Ishikawa (cell line): Measurements from ENCODE around the gene ARHGAP31.

Source experiments
- CEBPB ChIP-seq: IDR thresholded peaks from 2 replicates; pipeline ENCODE4 v1.6.1; 2012
- CREB1 ChIP-seq: IDR thresholded peaks from 2 replicates; pipeline ENCODE4 v1.6.1; 2012; ENCODE audit warnings: low read depth
- EGR1 ChIP-seq: IDR thresholded peaks from 2 replicates; pipeline ENCODE4 v1.6.1; 2012
- EP300 ChIP-seq: IDR thresholded peaks from 2 replicates; pipeline ENCODE4 v1.6.1; 2012; ENCODE audit warnings: borderline replicate concordance
- FOXM1 ChIP-seq: IDR thresholded peaks from 2 replicates; pipeline ENCODE4 v1.6.1; 2012; ENCODE audit warnings: low read depth, borderline replicate concordance
- NFIC ChIP-seq: IDR thresholded peaks from 2 replicates; pipeline ENCODE4 v1.6.1; 2012
- RAD21 ChIP-seq: IDR thresholded peaks from 2 replicates; pipeline ENCODE4 v1.6.1; 2012; ENCODE audit warnings: low read depth
- TAF1 ChIP-seq: IDR thresholded peaks from 2 replicates; pipeline ENCODE4 v1.6.1; 2012; ENCODE audit warnings: low read depth, mild to moderate bottlenecking
- TCF12 ChIP-seq: IDR thresholded peaks from 2 replicates; pipeline ENCODE4 v1.6.1; 2012; ENCODE audit warnings: low read depth
- TEAD4 ChIP-seq: IDR thresholded peaks from 2 replicates; pipeline ENCODE4 v1.6.1; 2012
- YY1 ChIP-seq: IDR thresholded peaks from 2 replicates; pipeline ENCODE4 v1.6.1; 2012; ENCODE audit warnings: low read depth
- ZBTB7A ChIP-seq: IDR thresholded peaks from 2 replicates; pipeline ENCODE4 v1.6.1; 2012; ENCODE audit warnings: low read depth
- TF ChIP-seq, protein P1 (sequence below): IDR thresholded peaks from 2 replicates; pipeline ENCODE4 v1.6.1; 2012
- TF ChIP-seq, protein P2 (sequence below): IDR thresholded peaks from 2 replicates; pipeline ENCODE4 v1.6.1; 2012
- TF ChIP-seq, protein P3 (sequence below): IDR thresholded peaks from 2 replicates; pipeline ENCODE4 v1.6.1; 2012; ENCODE audit warnings: low read depth, mild to moderate bottlenecking

ARHGAP31 gene

DNA sequence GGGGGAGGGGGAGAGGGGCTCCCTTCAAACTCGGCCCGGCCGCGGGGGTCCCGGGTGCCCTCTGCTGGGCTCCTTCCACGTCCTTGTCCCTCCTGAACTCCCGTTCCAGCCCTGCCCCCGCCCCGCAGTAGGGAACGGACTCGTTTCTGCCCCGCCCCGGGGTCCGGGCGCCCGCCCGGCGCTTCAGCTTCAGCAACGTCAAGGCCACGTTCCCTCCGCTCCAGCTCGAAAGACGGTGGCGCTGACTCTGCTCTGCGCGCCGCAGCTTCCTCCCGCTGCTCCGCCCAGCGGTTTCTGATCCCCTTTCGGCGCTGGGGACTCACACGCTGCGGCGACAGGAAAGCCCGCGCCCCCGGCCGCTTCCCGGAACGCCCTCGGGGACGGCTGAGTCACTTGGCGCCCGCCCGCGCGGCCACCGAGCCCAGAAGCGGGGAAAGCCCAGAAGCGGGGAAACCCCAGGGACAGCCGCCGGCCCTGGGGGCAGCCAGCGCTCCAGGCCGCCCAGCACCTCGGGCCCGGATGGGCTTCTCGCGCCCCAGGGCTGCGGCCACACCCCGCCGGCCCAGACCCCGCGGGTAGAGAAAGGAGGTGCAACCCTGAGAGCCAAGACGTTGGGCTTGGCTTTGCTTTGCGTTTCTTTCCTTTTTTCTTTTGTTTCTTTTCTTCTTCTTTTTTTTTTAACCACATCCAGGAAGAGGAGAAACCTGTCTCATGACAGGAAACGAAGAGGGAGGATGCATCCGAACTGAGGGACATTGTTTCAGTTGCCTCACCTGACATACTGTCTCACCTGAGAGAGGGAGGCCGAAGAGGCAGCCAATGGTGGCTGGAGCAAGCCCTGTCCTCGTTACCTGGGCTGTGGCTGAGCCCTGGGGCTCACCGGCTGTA is 28.9 kb downstream of the ARHGAP31 start:
- TF ChIP-seq, protein P1, sequence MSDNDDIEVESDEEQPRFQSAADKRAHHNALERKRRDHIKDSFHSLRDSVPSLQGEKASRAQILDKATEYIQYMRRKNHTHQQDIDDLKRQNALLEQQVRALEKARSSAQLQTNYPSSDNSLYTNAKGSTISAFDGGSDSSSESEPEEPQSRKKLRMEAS, result peak; percentile 54; the same call in 1 of the 2 replicates
- TF ChIP-seq ZBTB7A (peak; percentile 77; the same call in 1 of the 2 replicates), TAF1 (peak; percentile 44; the same call in 1 of the 2 replicates), FOXM1 (no peak), TCF12 (peak; percentile 15; the same call in 1 of the 2 replicates)

DNA sequence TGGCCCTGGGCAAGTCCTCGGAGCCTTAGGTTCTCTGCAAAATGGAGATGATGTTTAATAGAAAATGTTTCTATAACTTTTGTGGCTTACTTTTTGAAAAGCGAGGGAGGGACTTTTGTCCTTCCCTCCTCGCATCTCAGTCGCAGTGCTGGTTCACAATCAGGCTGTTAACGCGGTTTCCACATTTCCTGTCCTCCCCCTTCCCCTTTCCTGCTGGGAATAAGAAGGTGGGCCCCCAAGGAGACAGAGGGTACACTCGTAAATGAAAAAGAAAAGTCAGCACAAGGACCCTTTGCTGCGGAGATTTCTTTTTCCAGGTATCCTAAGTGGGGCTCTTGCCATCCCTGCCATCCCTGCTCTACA is 29.5 kb downstream of the ARHGAP31 start:
- no peak for TF ChIP-seq EP300
- TF ChIP-seq CREB1, result no peak
- TF ChIP-seq EGR1, result no peak
- no peak for TF ChIP-seq ZBTB7A
- no peak for TF ChIP-seq RAD21
- TF ChIP-seq NFIC, result no peak
- TF ChIP-seq CEBPB, result no peak
- TF ChIP-seq FOXM1, result no peak
- TF ChIP-seq, protein P1, result no peak
- TF ChIP-seq TEAD4, result no peak
- TF ChIP-seq, protein P2, sequence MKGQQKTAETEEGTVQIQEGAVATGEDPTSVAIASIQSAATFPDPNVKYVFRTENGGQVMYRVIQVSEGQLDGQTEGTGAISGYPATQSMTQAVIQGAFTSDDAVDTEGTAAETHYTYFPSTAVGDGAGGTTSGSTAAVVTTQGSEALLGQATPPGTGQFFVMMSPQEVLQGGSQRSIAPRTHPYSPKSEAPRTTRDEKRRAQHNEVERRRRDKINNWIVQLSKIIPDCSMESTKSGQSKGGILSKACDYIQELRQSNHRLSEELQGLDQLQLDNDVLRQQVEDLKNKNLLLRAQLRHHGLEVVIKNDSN, result no peak

DNA sequence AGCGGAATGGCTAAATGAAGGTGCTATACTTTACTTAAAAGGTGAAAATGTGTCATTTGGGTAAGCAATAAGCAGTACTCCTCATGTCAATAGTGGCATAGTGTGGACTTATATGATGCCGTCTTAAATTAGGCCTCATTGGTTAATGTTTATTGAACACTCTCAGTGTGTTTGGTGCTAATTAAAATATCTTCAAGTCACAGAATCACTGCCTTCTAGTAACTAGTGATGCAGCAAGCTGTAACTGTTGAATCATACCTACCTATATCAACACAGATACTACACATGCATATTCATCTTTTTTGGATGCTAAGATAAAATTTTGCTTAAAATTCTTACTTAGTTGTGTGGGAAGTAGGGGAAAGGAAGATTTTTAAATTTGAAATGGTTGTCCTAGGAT is 30.7 kb downstream of the ARHGAP31 start:
- no peak for TF ChIP-seq RAD21
- TF ChIP-seq TEAD4, result no peak
- TF ChIP-seq, protein P3, sequence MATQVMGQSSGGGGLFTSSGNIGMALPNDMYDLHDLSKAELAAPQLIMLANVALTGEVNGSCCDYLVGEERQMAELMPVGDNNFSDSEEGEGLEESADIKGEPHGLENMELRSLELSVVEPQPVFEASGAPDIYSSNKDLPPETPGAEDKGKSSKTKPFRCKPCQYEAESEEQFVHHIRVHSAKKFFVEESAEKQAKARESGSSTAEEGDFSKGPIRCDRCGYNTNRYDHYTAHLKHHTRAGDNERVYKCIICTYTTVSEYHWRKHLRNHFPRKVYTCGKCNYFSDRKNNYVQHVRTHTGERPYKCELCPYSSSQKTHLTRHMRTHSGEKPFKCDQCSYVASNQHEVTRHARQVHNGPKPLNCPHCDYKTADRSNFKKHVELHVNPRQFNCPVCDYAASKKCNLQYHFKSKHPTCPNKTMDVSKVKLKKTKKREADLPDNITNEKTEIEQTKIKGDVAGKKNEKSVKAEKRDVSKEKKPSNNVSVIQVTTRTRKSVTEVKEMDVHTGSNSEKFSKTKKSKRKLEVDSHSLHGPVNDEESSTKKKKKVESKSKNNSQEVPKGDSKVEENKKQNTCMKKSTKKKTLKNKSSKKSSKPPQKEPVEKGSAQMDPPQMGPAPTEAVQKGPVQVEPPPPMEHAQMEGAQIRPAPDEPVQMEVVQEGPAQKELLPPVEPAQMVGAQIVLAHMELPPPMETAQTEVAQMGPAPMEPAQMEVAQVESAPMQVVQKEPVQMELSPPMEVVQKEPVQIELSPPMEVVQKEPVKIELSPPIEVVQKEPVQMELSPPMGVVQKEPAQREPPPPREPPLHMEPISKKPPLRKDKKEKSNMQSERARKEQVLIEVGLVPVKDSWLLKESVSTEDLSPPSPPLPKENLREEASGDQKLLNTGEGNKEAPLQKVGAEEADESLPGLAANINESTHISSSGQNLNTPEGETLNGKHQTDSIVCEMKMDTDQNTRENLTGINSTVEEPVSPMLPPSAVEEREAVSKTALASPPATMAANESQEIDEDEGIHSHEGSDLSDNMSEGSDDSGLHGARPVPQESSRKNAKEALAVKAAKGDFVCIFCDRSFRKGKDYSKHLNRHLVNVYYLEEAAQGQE, result no peak
- no peak for TF ChIP-seq TCF12
- no peak for TF ChIP-seq FOXM1

DNA sequence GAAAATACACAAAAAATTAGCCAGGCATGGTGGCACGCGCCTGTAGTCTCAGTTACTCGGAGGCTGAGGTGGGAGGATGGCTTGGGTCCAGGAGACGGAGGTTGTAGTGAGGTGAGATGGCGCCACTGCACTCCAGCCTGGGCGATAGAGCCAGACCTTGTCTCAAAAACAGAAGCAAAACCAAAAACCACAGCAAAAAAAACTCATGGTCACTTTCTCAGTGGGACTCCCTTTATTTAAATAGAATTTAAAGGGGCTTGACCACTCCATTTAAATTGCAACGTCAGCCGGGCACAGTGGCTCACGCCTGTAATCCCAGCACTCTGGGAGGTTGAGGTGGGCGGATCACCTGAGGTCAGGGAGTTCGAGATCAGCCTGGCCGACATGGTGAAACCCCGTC is 32.8 kb downstream of the ARHGAP31 start:
- no peak for TF ChIP-seq TCF12
- TF ChIP-seq, protein P3, result no peak
- no peak for TF ChIP-seq CREB1
- TF ChIP-seq NFIC, result no peak
- TF ChIP-seq EGR1, result no peak
- TF ChIP-seq, protein P1, result no peak

DNA sequence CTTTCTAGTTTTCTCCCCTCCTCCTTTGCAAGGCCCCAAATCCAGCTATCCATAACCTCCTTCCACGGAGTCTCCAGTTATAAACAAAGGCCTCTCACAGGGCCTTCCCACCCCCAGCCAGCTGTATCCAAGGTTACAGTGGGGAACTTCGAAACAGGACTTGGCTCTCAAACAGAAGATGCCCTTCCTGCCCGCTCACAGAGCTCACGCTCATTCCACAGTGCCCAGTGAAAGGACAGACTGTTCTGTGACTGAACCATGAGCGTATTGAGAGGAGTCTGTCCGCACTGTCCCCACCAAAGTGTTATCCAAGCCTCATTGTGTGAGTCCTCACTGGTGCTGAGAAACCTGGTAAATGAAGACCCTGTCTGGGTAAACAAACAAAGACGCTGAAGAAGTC is 35.4 kb downstream of the ARHGAP31 start:
- TF ChIP-seq ZBTB7A, result no peak
- no peak for TF ChIP-seq YY1
- no peak for TF ChIP-seq CEBPB
- TF ChIP-seq, protein P2, result no peak
- no peak for TF ChIP-seq TAF1
- no peak for TF ChIP-seq EP300
- TF ChIP-seq NFIC, result no peak
- no peak for TF ChIP-seq CREB1

DNA sequence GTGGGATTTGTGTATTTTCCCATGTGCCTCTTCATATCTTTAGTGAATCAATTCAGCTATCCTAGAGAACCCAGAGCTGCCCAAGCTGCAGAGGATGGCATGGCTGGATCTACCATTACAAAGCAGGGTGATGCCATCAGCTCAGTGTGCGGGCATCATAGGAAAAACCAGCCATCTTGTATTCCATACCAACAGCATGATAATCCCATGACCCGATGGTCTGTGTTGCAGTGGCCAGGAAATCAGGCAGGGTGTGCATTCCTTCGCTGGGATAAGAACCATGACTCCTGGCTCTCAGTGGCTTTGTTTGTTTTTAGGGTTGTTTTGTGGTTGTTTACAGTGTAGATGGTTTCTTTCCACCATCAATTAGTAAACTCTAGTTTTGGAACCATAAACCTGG is 36.0 kb downstream of the ARHGAP31 start:
- TF ChIP-seq CREB1, result no peak
- TF ChIP-seq, protein P2, result no peak
- no peak for TF ChIP-seq EP300
- no peak for TF ChIP-seq TAF1
- TF ChIP-seq, protein P1, result no peak
- no peak for TF ChIP-seq RAD21
- TF ChIP-seq YY1, result no peak
- no peak for TF ChIP-seq NFIC
- TF ChIP-seq EGR1, result no peak
- no peak for TF ChIP-seq TCF12
- TF ChIP-seq, protein P3, result no peak
- TF ChIP-seq CEBPB, result no peak
